MCF 10A (cell line): ENCODE results near the gene EPHB1. TPM values are rescaled to one million over a fixed set of nuclear protein-coding genes. Genes with fewer than 3 reads are reported as not detected.

ENCODE experiments used
- BruUV-seq: library from RNA; stranded (reverse); fragments of 400-500 nt; replicated peaks from 2 replicates; lab custom pipeline; 2021; lab: Mats Ljungman, UMichigan
- CTCF ChIA-PET: fragments of 300-600 bp; sonication (Branson Sonifier 250); formaldehyde crosslinking; extraction: SDS; loops from one replicate; lab custom pipeline; 2021; ENCODE audit warnings: antibody characterized with exemption, inconsistent platforms; lab: Yijun Ruan, JAX
- POLR2A ChIA-PET: fragments of 300-600, 350-650 bp; sonication (Branson Sonifier 250); formaldehyde crosslinking; extraction: SDS; loops from one replicate; lab custom pipeline; 2020; ENCODE audit warnings: antibody characterized with exemption, inconsistent platforms; lab: Yijun Ruan, JAX
- DNase-seq: peaks from one replicate; pipeline ENCODE4 v3.0.0-alpha.2; 2018; ENCODE audit not compliant: unreplicated experiment
- H3K27ac Mint-ChIP-seq: one replicate; pipeline ENCODE4 v1.8.0; 2022; ENCODE audit warnings: mild to moderate bottlenecking, low read depth, mixed read lengths; ENCODE audit not compliant: unreplicated experiment
- H3K27me3 Mint-ChIP-seq: one replicate; pipeline ENCODE4 v1.8.0; 2022; ENCODE audit warnings: mixed read lengths; ENCODE audit not compliant: insufficient read depth, unreplicated experiment
- H3K36me3 Mint-ChIP-seq: one replicate; pipeline ENCODE4 v1.8.0; 2022; ENCODE audit warnings: mild to moderate bottlenecking, moderate library complexity, mixed read lengths; ENCODE audit not compliant: insufficient read depth, unreplicated experiment
- H3K4me1 Mint-ChIP-seq: one replicate; pipeline ENCODE4 v1.8.0; 2022; ENCODE audit warnings: mixed read lengths; ENCODE audit not compliant: insufficient read depth, unreplicated experiment
- H3K4me3 Mint-ChIP-seq: one replicate; pipeline ENCODE4 v1.8.0; 2022; ENCODE audit warnings: mild to moderate bottlenecking, moderate library complexity, mixed read lengths; ENCODE audit not compliant: unreplicated experiment
- H3K9me3 Mint-ChIP-seq: one replicate; pipeline ENCODE4 v1.8.0; 2022; ENCODE audit warnings: mixed read lengths; ENCODE audit not compliant: unreplicated experiment
- CTCF ChIP-seq: fragments of 200-600 bp; IDR thresholded peaks from one replicate; pipeline ENCODE4 v1.8.0; 2022; ENCODE audit warnings: antibody characterized with exemption, mild to moderate bottlenecking; ENCODE audit not compliant: unreplicated experiment
- intact Hi-C: fragments of 100-400 bp; cut with micrococcal nuclease; formaldehyde crosslinking; loops from 2 replicates; pipeline ENCODE4 v1.14.1; 2022
- total RNA-seq: library from RNA; stranded (reverse); gene quantifications from 2 replicates; pipeline ENCODE4 v1.2.3, GENCODE V29; 2022

The EPHB1 gene
- total RNA-seq, 1 experiment from 2014 or later: not detected

GRCh38 chr3:134766290-134766689, 28.8 kb upstream of the EPHB1 start:
- Mint-ChIP-seq H3K9me3 (no peaks in the 10 kb centered on the region), H3K4me3 (no peak overlapping the region), H3K4me1 (no peaks in the 10 kb centered on the region), H3K27me3 (peaks cover 15% of the 10 kb centered on the region), H3K27ac (no peak overlapping the region), H3K36me3 (no peaks in the 10 kb centered on the region)
- TF ChIP-seq CTCF: no peak
- BruUV-seq: no TSS peak
- no peak for DNase-seq
- POLR2A ChIA-PET: no interaction called here
- CTCF ChIA-PET: no interaction called here
- intact Hi-C loops: no loop called here

DNA sequence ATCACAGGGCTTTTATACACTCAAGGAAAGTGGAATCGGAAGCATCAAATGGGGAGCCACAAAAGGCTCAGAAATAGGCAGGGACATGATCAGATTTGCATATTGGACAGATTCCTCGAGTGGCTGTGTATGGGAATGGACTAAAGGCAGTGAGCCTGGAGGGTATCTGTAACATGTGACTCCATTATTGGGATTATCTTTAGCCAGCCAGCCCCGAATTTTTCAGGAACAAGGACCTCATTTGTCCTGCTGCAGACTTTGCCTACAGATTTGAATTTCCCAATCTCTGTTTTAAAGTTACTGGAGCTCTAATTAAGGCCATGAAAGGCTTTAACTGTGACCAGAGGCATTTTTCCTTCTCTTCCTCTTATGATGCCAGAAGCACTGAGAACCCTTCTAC, 26.9 kb upstream of the EPHB1 start:
- TF ChIP-seq CTCF: no peak
- BruUV-seq: no TSS peak
- no peaks in the 10 kb centered on the region for H3K36me3 Mint-ChIP-seq
- intact Hi-C loops: no loop called here
- ChIA-PET CTCF (interaction anchor here (0.5 to 1.8 kb wide), 2 partner anchors 22 to 167 kb away, joined by 3 to 7 read pairs; no protein-coding TSS in a partner anchor), POLR2A (no interaction called here)
- peaks cover 15% of the 10 kb centered on the region for H3K27me3 Mint-ChIP-seq
- H3K4me3 Mint-ChIP-seq: no peak overlapping the region
- DNase-seq: no peak
- no peaks in the 10 kb centered on the region for H3K9me3 Mint-ChIP-seq
- H3K4me1 Mint-ChIP-seq: no peaks in the 10 kb centered on the region
- no peak overlapping the region for H3K27ac Mint-ChIP-seq

DNA sequence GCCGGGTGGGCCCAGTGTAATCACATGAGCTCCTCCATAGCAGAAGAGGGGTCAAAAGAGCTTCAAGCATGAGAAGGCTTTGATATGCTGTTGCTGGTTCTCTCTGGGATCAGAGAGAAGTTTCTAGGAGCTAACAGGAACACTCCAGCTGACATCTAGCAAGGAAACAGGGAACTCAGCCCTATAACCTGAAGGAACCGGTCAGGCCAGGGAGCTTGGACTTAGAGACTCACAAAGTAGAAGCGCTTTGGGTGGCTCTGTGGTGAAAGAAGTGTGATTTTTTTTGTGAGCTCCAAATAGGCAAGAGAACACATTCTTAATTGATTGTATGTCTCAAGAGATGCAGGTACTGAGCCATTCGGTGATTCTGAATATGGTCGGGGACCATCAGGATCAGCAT, 26.2 kb upstream of the EPHB1 start:
- ChIA-PET POLR2A (no interaction called here), CTCF (interaction anchor here (0.7 to 1.8 kb wide), 2 partner anchors 168 to 734 kb away, joined by 3 to 7 read pairs; no protein-coding TSS in a partner anchor)
- BruUV-seq: no TSS peak
- no peaks in the 10 kb centered on the region for H3K9me3 Mint-ChIP-seq
- no peak overlapping the region for H3K4me3 Mint-ChIP-seq
- DNase-seq: no peak
- no peaks in the 10 kb centered on the region for H3K36me3 Mint-ChIP-seq
- intact Hi-C loops: no loop called here
- no peak overlapping the region for H3K27ac Mint-ChIP-seq
- TF ChIP-seq CTCF: no peak
- no peaks in the 10 kb centered on the region for H3K4me1 Mint-ChIP-seq
- H3K27me3 Mint-ChIP-seq: peaks cover 15% of the 10 kb centered on the region

DNA sequence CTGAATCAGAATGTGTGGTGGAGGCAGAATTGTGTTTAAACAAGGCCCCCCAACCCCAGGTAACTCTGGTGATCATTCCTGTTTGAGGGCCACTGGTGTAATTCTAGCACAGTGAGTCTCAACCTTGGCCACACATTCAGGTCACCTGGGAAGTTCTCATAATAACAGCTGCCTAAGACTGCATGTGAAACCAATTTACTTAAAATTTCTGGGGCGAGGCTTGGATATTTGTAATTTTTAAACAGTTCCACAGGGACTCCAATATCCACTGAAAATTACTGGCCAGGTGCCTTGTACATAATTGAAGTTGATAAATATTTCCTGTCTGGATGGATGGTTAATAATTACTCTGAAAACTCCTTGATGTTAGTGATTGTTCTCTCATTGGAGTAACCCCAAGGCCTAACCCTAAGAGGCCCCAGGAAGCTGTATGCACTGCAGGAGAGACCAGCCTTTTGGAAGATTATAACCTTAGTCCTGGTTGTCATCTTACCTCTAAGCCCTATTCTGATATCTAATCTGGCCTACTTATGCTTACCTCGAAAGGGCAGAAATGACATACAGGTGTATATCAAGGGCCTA, 25.7 kb upstream of the EPHB1 start:
- Mint-ChIP-seq H3K4me3 (no peak overlapping the region), H3K36me3 (no peaks in the 10 kb centered on the region), H3K27me3 (peaks cover 15% of the 10 kb centered on the region), H3K9me3 (no peaks in the 10 kb centered on the region), H3K4me1 (no peaks in the 10 kb centered on the region), H3K27ac (no peak overlapping the region)
- TF ChIP-seq CTCF: no peak
- ChIA-PET CTCF (interaction anchor here (0.7 to 1.8 kb wide), 2 partner anchors 168 to 734 kb away, joined by 3 to 7 read pairs; no protein-coding TSS in a partner anchor), POLR2A (no interaction called here)
- BruUV-seq: no TSS peak
- intact Hi-C loops: no loop called here
- no peak for DNase-seq
